Measurements from ENCODE around the gene MNX1.

The MNX1 gene

DNA sequence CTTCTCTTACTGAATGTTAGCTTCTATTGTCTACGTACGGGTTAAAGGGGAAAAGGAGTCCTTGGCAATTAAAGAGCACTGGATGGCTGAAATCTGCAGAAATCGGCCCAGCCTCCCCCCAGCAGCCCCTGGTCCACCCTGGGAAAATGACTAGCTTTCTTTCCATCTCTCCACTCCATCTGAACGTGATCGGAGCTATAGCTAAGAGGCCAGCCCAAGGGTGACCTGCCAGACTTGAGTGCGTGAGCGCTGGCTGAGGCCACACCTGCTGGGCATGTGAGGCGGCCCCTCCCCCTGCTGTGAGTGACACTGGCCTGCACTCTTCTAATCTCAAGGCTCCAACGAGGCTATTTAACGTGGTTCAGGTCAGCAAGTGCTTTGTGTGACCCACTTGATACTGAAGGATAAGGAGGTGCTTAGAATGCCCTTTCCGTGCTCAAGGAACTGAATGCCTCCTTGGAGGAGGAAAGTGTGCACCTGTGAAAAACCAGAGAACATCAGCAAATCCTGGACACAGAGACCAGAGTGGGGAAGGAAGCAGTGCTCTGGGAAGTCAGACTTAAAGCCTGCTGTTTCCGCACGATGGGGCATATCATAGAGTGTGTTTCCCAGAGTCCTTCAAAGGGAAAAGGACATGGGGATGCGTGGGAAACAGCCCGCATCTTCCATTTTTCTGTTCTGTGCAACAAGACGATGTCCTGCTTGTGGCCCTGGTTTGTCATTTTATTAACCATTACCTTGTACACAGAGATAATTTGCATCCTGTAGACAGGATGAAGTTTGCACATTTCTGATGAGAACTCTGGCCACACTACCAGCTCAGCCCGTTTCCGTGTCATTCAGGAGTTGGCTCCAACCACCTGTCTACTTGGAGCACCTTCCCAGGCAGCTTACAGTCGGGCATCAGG, 12.5 kb upstream of the MNX1 start:
- TF ChIP-seq, protein P1, sequence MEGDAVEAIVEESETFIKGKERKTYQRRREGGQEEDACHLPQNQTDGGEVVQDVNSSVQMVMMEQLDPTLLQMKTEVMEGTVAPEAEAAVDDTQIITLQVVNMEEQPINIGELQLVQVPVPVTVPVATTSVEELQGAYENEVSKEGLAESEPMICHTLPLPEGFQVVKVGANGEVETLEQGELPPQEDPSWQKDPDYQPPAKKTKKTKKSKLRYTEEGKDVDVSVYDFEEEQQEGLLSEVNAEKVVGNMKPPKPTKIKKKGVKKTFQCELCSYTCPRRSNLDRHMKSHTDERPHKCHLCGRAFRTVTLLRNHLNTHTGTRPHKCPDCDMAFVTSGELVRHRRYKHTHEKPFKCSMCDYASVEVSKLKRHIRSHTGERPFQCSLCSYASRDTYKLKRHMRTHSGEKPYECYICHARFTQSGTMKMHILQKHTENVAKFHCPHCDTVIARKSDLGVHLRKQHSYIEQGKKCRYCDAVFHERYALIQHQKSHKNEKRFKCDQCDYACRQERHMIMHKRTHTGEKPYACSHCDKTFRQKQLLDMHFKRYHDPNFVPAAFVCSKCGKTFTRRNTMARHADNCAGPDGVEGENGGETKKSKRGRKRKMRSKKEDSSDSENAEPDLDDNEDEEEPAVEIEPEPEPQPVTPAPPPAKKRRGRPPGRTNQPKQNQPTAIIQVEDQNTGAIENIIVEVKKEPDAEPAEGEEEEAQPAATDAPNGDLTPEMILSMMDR (IDR thresholded peaks at IDR 0.05; ENCODE audit: borderline replicate concordance, extremely low read depth, low read length, poor library complexity, severe bottlenecking): no peak
- TF ChIP-seq EZH2 (IDR thresholded peaks at IDR 0.05; ENCODE audit: borderline replicate concordance, low read depth, low read length, severe bottlenecking): no peak
- no peaks in the 10 kb centered on the region for H3K36me3 ChIP-seq (ENCODE audit: insufficient read depth, low read length)
- no peaks in the 10 kb centered on the region for H4K20me1 ChIP-seq (ENCODE audit: insufficient read depth, low read length)
- no peak overlapping the region for H3K4me2 ChIP-seq (ENCODE audit: insufficient read depth, low read length)
- no peak for ATAC-seq (ENCODE audit: insufficient read depth, low read depth)
- H3K79me2 ChIP-seq (ENCODE audit: insufficient read depth, low read length): no peaks in the 10 kb centered on the region
- H3K9ac ChIP-seq (ENCODE audit: low read depth, low read length): no peak overlapping the region
- H3K27me3 ChIP-seq (ENCODE audit: insufficient read depth, low read length, poor library complexity): peaks cover 8% of the 10 kb centered on the region
- DNase-seq: no peak
- no peaks in the 10 kb centered on the region for H3K9me3 ChIP-seq (ENCODE audit: insufficient read depth, low read length, severe bottlenecking)
- H3K4me1 ChIP-seq (ENCODE audit: insufficient read depth, low read length): no peaks in the 10 kb centered on the region
- H3K27ac ChIP-seq (ENCODE audit: low read length): no peak overlapping the region
- no peak overlapping the region for H2AFZ ChIP-seq (ENCODE audit: low read depth, low read length)
- no peak overlapping the region for H3K4me3 ChIP-seq (ENCODE audit: low read depth in 1 of 2, low read length in 2 of 2)

DNA sequence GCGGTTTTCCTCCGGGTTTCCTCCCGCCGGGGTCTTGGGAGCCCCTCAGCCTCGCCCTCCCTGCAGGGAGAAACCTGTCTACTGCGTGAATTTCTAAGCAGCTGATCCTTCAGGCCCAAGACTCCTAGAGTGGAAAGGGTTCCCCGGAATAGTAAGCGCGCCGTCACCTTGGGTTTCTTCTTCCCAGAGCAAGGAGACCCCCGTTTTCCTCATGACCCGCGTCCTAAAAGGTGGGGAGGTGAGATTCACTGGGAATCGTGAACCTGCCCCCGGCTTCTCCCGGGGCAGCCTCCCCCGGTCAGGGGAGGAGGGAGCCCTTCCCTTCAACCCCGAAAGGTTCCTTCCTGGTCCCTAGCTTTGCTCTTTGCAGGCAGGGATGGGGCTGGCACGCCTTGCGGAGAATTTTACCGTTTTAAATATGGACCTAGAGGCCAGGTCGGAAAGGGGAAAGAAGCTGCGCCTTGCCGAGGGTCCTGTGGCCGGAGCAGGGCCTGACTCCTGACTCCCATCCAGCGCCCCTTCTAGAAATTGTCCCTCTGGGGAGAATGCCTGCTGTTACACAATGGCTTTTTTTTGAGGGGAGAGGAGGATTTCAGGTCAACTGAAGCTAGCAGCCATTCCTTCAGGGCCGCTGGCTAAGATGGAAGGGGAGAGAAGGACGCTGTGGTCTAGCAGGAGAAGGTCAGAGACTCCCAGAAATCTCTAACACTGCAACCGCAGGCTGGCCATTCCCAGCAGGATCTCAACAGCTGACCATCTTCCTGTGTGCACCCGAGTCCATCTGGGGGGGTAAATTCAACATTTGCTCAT, 11.6 kb upstream of the MNX1 start:
- Histone ChIP-seq H3K4me2 (ENCODE audit: insufficient read depth, low read length) (no peak overlapping the region), H3K4me1 (ENCODE audit: insufficient read depth, low read length) (no peaks in the 10 kb centered on the region), H3K36me3 (ENCODE audit: insufficient read depth, low read length) (no peaks in the 10 kb centered on the region), H4K20me1 (ENCODE audit: insufficient read depth, low read length) (no peaks in the 10 kb centered on the region), H2AFZ (ENCODE audit: low read depth, low read length) (no peak overlapping the region), H3K79me2 (ENCODE audit: insufficient read depth, low read length) (no peaks in the 10 kb centered on the region), H3K27ac (ENCODE audit: low read length) (no peak overlapping the region), H3K9ac (ENCODE audit: low read depth, low read length) (no peak overlapping the region), H3K9me3 (ENCODE audit: insufficient read depth, low read length, severe bottlenecking) (no peaks in the 10 kb centered on the region), H3K27me3 (ENCODE audit: insufficient read depth, low read length, poor library complexity) (peaks cover 8% of the 10 kb centered on the region), H3K4me3 (ENCODE audit: low read depth in 1 of 2, low read length in 2 of 2) (no peak overlapping the region)
- TF ChIP-seq, protein P1 (IDR thresholded peaks at IDR 0.05; ENCODE audit: borderline replicate concordance, extremely low read depth, low read length, poor library complexity, severe bottlenecking): no peak
- DNase-seq (no peak), ATAC-seq (ENCODE audit: insufficient read depth, low read depth) (no peak)

DNA sequence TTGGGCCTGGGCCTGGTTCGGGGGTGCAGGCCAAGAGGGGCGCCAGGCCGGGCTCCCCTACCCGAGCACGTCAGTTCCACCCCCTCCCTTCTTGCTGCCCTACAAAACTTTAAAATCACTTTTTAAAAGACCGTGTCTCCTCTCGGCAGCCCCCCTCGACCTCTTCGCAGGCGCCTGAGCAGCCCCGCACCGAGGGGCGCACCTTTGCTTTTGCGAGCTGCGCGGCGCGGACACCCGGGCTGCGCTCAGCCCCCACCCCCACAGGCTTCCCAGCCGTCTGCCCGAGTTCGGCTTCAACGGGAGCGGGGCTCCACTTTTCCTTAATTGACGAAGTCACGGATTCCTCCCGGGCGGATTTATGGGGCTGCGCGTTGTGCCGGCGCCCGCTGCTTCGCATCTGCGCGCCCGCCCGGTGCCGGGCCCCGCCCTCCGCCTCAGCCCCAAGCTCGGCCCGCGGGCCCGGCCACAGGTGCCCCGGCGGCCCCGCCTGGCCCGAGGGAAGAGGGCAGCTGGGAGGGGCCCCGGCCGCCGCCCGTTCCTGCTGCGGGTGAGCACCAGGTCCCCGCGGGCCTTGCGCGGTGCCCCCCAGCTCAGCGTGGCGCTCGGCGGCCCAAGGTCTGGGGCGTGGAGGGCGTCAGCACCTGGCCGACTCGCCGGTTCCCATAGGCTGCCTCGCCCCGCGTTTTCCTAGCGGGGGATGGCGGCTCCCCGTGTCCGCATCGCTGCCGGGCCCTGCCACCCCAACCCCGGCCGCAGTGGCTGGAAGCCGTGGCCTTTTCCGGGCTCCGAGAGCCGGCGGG, 10.8 kb upstream of the MNX1 start:
- no peak overlapping the region for H3K4me3 ChIP-seq (ENCODE audit: low read depth in 1 of 2, low read length in 2 of 2)

More for the DNA sequence above, 10.8 kb upstream of the MNX1 start:
- Histone ChIP-seq H3K4me1 (ENCODE audit: insufficient read depth, low read length) (no peaks in the 10 kb centered on the region), H3K27me3 (ENCODE audit: insufficient read depth, low read length, poor library complexity) (peaks cover 8% of the 10 kb centered on the region), H3K27ac (ENCODE audit: low read length) (no peak overlapping the region), H3K4me2 (ENCODE audit: insufficient read depth, low read length) (no peak overlapping the region), H3K9ac (ENCODE audit: low read depth, low read length) (no peak overlapping the region), H2AFZ (ENCODE audit: low read depth, low read length) (no peak overlapping the region), H3K36me3 (ENCODE audit: insufficient read depth, low read length) (no peaks in the 10 kb centered on the region), H3K79me2 (ENCODE audit: insufficient read depth, low read length) (no peaks in the 10 kb centered on the region), H3K9me3 (ENCODE audit: insufficient read depth, low read length, severe bottlenecking) (no peaks in the 10 kb centered on the region), H4K20me1 (ENCODE audit: insufficient read depth, low read length) (no peaks in the 10 kb centered on the region)
- no peak for ATAC-seq (ENCODE audit: insufficient read depth, low read depth)
- TF ChIP-seq, protein P1 (IDR thresholded peaks at IDR 0.05; ENCODE audit: borderline replicate concordance, extremely low read depth, low read length, poor library complexity, severe bottlenecking): no peak
- TF ChIP-seq EZH2 (IDR thresholded peaks at IDR 0.05; ENCODE audit: borderline replicate concordance, low read depth, low read length, severe bottlenecking): no peak
- DNase-seq: no peak

All from DND-41 (cell line).